K562 (cell line): Measurements from ENCODE around the gene PRAME. TPM values are rescaled to one million over a fixed set of nuclear protein-coding genes. Genes with fewer than 3 reads are reported as not detected.
A peak's percentile ranks its signal among the peaks of the same experiment; 100 is the strongest.

ENCODE experiments used
- CEBPG ChIP-seq, 3 experiments: fragments of 200-800 bp in 1 of 3; sonication (Bioruptor generic) in 1 of 3; sonication (generic) in 1 of 3; formaldehyde crosslinking in 1 of 3; IDR thresholded peaks in 2 of 3; conservative IDR thresholded peaks in 1 of 3; 2 replicates each; pipeline versions ENCODE4 v1.6.1 to v1.8.0; 2016 to 2022; ENCODE audit warnings: missing compliant biosample characterization in 2 of 3, missing genetic modification characterization in 2 of 3, mild to moderate bottlenecking in 1 of 3, missing genetic modification reagents in 1 of 3
- KAT7 ChIP-seq: sonication (generic); formaldehyde crosslinking; IDR thresholded peaks from 2 replicates; pipeline ENCODE4 v1.8.0; 2022; ENCODE audit warnings: missing genetic modification reagents, mild to moderate bottlenecking, borderline replicate concordance
- LCOR ChIP-seq: sonication (generic); formaldehyde crosslinking; IDR thresholded peaks from 2 replicates; pipeline ENCODE4 v1.8.0; 2022; ENCODE audit warnings: mild to moderate bottlenecking, missing genetic modification reagents
- MED1 ChIP-seq: sonication (generic); formaldehyde crosslinking; IDR thresholded peaks from 2 replicates; pipeline ENCODE4 v1.8.1; 2023; ENCODE audit warnings: missing genetic modification reagents, borderline replicate concordance
- NONO ChIP-seq, 2 experiments: fragments of 200-400 bp in 1 of 2; fragments of 450-650 bp in 1 of 2; formaldehyde crosslinking in 1 of 2; IDR thresholded peaks; 2 replicates each; pipeline ENCODE4 v1.6.1; 2017; ENCODE audit warnings: low read depth in 2 of 2, mild to moderate bottlenecking in 2 of 2, moderate library complexity in 2 of 2, low read length in 1 of 2
- NR2C2 ChIP-seq, 2 experiments: fragments of 200-800 bp in 1 of 2; sonication (Bioruptor generic) in 1 of 2; sonication (generic) in 1 of 2; formaldehyde crosslinking in 1 of 2; IDR thresholded peaks; 2 replicates each; pipeline versions ENCODE4 v1.6.1 to v1.8.0; 2016 to 2022; ENCODE audit warnings: mild to moderate bottlenecking in 1 of 2, missing compliant biosample characterization in 1 of 2, missing genetic modification characterization in 1 of 2, missing genetic modification reagents in 1 of 2
- NR4A1 ChIP-seq, 2 experiments: fragments of 250-450 bp in 1 of 2; fragments of 450-650 bp in 1 of 2; sonication (Bioruptor Pico) in 1 of 2; IDR thresholded peaks; 2 replicates each; pipeline versions ENCODE4 v1.4.0 to v1.6.1; 2016 to 2020; ENCODE audit warnings: mild to moderate bottlenecking in 2 of 2, missing compliant biosample characterization in 1 of 2, missing genetic modification characterization in 1 of 2, moderate library complexity in 1 of 2
- POLR2H ChIP-seq: IDR thresholded peaks from 2 replicates; pipeline ENCODE4 v1.6.1; 2016; ENCODE audit warnings: missing genetic modification characterization, low read depth, mild to moderate bottlenecking, control low read depth, missing compliant biosample characterization, moderate library complexity
- POLR3G ChIP-seq: IDR thresholded peaks from 2 replicates; pipeline ENCODE4 v1.6.1; 2011; ENCODE audit not compliant: insufficient read length, insufficient replicate concordance; ENCODE audit errors: extremely low read depth
- RBFOX2 ChIP-seq: fragments of 200-400 bp; formaldehyde crosslinking; IDR thresholded peaks from 2 replicates; pipeline ENCODE4 v1.6.1; 2017; ENCODE audit warnings: low read depth, mild to moderate bottlenecking, low read length, moderate library complexity
- RFX1 ChIP-seq: fragments of 450-650 bp; IDR thresholded peaks from 2 replicates; pipeline ENCODE4 v1.6.1; 2016; ENCODE audit warnings: mild to moderate bottlenecking, moderate library complexity
- SNIP1 ChIP-seq: fragments of 450-650 bp; IDR thresholded peaks from 2 replicates; pipeline ENCODE4 v1.7.1; 2017; ENCODE audit warnings: low read depth, mild to moderate bottlenecking
- SRSF3 ChIP-seq: fragments of 200-400 bp; formaldehyde crosslinking; IDR thresholded peaks from 2 replicates; pipeline ENCODE4 v1.6.1; 2016; ENCODE audit warnings: mild to moderate bottlenecking, low read length, moderate library complexity; ENCODE audit not compliant: insufficient read depth
- USF1 ChIP-seq: sonication (generic); formaldehyde crosslinking; IDR thresholded peaks from 2 replicates; pipeline ENCODE4 v1.9.0; 2022; ENCODE audit warnings: mild to moderate bottlenecking, missing genetic modification reagents
- ZEB2 ChIP-seq: fragments of 450-650 bp; IDR thresholded peaks from 2 replicates; pipeline ENCODE4 v1.6.1; 2016
- ZFX ChIP-seq: sonication (generic); formaldehyde crosslinking; IDR thresholded peaks from 2 replicates; pipeline ENCODE4 v1.8.0; 2022; ENCODE audit warnings: mild to moderate bottlenecking, missing genetic modification reagents, moderate library complexity
- ZNF143 ChIP-seq: sonication (generic); formaldehyde crosslinking; IDR thresholded peaks from 2 replicates; pipeline ENCODE4 v1.9.0; 2022; ENCODE audit warnings: mild to moderate bottlenecking, missing genetic modification reagents
- ZNF175 ChIP-seq: fragments of 200-800 bp; sonication (Bioruptor generic); IDR thresholded peaks from 2 replicates; pipeline ENCODE4 v1.6.1; 2016; ENCODE audit warnings: low read depth, mild to moderate bottlenecking, missing genetic modification characterization, missing compliant biosample characterization
- ZNF232 ChIP-seq: sonication (generic); formaldehyde crosslinking; IDR thresholded peaks from 2 replicates; pipeline ENCODE4 v1.8.0; 2022; ENCODE audit warnings: mild to moderate bottlenecking, missing genetic modification reagents
- ZNF384 ChIP-seq: IDR thresholded peaks from 2 replicates; pipeline ENCODE4 v1.6.1; 2012; ENCODE audit warnings: low read depth, low read length, improper control_type of control experiment
- polyA plus RNA-seq, 8 experiments: library from polyadenylated mRNA; depleted of rRNA in 4 of 8; stranded (reverse) in 5 of 8; unstranded in 3 of 8; fragments of >200 nt; fragmentation: Nextera tagmentation in 2 of 8; fragmentation: Illumina TruSeq in 1 of 8; extraction: Ambion mirVana in 2 of 8; extraction: Trizol in 1 of 8; gene quantifications; 2 replicates each; pipeline versions ENCODE4 v1.2.1 to v1.2.3, GENCODE V29; 2011 to 2014; ENCODE audit warnings: inconsistent platforms in 1 of 8, missing spikeins in 1 of 8
- total RNA-seq, 7 experiments: library from RNA; depleted of rRNA in 6 of 7; stranded (reverse); fragments of >200 nt in 6 of 7; fragmentation: Illumina TruSeq in 2 of 7; extraction: Trizol in 2 of 7; gene quantifications; 2 replicates each; pipeline versions ENCODE4 v1.2.1 to v1.2.3, GENCODE V29; 2011 to 2021; ENCODE audit warnings: low replicate concordance in 1 of 7
- TF ChIP-seq, protein P1 (sequence below): sonication (generic); formaldehyde crosslinking; IDR thresholded peaks from 2 replicates; pipeline ENCODE4 v1.8.0; 2022; ENCODE audit warnings: mild to moderate bottlenecking, missing genetic modification reagents
- TF ChIP-seq, protein P2 (sequence below): sonication (generic); IDR thresholded peaks from 2 replicates; pipeline ENCODE4 v1.6.1; 2016

The PRAME gene
- total and polyA plus RNA-seq, 9 of the 15 experiments (the other 6 are each of a cell fraction or from before 2014, with no cell fraction given) = 662 to 2,141 (median 1,142) TPM

GRCh38 chr22:22508274-22509176 lies 50.5 kb downstream of the PRAME start, which contains the start of gene ZNF280B (continued):
- TF ChIP-seq ZNF175 (CRISPR knock-in tag) (no peak), KAT7 (CRISPR knock-in tag) (peak; percentile 96; the same call in 1 of the 2 replicates), ZNF143 (CRISPR knock-in tag) (peak; percentile 65), ZEB2 (no peak), SRSF3 (no peak), POLR3G (no peak), POLR2H (tag) (no peak), ZNF384 (no peak), RBFOX2 (no peak), LCOR (CRISPR knock-in tag) (peak; percentile 16), SNIP1 (no peak), ZNF232 (CRISPR knock-in tag) (peak; percentile 87), NR4A1 (CRISPR knock-in tag; IDR thresholded peaks at IDR 0.05) (no peak), NR4A1 (tag; IDR thresholded peaks at IDR 0.05) (no peak), MED1 (CRISPR knock-in tag) (no peak), CEBPG (CRISPR knock-in tag; IDR thresholded peaks at IDR 0.05) (peak; percentile 74), CEBPG (tag; conservative IDR thresholded peaks at IDR 0.05 in 1 of 2, IDR thresholded peaks at IDR 0.05 in 1 of 2) (no peak), RFX1 (no peak), NR2C2 (CRISPR knock-in tag; IDR thresholded peaks at IDR 0.05) (peak; percentile 89), NR2C2 (tag; IDR thresholded peaks at IDR 0.05) (no peak), ZFX (CRISPR knock-in tag) (no peak), NONO (IDR thresholded peaks at IDR 0.05; ENCODE audit: low read depth in 2 of 2, low read length in 1 of 2) (no peak), USF1 (CRISPR knock-in tag) (peak; percentile 74)
- TF ChIP-seq, protein P1, sequence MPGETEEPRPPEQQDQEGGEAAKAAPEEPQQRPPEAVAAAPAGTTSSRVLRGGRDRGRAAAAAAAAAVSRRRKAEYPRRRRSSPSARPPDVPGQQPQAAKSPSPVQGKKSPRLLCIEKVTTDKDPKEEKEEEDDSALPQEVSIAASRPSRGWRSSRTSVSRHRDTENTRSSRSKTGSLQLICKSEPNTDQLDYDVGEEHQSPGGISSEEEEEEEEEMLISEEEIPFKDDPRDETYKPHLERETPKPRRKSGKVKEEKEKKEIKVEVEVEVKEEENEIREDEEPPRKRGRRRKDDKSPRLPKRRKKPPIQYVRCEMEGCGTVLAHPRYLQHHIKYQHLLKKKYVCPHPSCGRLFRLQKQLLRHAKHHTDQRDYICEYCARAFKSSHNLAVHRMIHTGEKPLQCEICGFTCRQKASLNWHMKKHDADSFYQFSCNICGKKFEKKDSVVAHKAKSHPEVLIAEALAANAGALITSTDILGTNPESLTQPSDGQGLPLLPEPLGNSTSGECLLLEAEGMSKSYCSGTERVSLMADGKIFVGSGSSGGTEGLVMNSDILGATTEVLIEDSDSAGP (CRISPR knock-in tag) = peak; percentile 88; the same call in 1 of the 2 replicates
- TF ChIP-seq, protein P2, sequence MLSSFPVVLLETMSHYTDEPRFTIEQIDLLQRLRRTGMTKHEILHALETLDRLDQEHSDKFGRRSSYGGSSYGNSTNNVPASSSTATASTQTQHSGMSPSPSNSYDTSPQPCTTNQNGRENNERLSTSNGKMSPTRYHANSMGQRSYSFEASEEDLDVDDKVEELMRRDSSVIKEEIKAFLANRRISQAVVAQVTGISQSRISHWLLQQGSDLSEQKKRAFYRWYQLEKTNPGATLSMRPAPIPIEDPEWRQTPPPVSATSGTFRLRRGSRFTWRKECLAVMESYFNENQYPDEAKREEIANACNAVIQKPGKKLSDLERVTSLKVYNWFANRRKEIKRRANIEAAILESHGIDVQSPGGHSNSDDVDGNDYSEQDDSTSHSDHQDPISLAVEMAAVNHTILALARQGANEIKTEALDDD = no peak
